ENCODE data around the gene TNNI2. TPM values are rescaled to one million over a fixed set of nuclear protein-coding genes. Genes with fewer than 3 reads are reported as not detected.
"Not testable (repeated sequence)": the region's sequence is repeated elsewhere in the genome, so short reads cannot be mapped to it uniquely, and the experiment has no call there.

Gene TNNI2
- total and polyA plus RNA-seq, 10 of the 15 experiments (the other 5 are each of a cell fraction or from before 2014, with no cell fraction given), result 0.14 to 0.79 (median 0.37) TPM; not detected in 4

- H3K4me1 ChIP-seq (ENCODE audit: control insufficient read depth, insufficient read depth, low read length); BruUV-seq (replicated peaks); POLR2A ChIA-PET; H3K27ac ChIP-seq (ENCODE audit: control insufficient read depth, insufficient read depth); H3K4me2 ChIP-seq (ENCODE audit: control insufficient read depth, insufficient read depth); DNase-seq (ENCODE audit: low read depth, low spot score); H3K79me2 ChIP-seq (ENCODE audit: control insufficient read depth, insufficient read depth, low read length); H4K20me1 ChIP-seq (ENCODE audit: control insufficient read depth, insufficient read depth); SMC1A ChIA-PET (ENCODE audit: uncharacterized antibody, unreplicated experiment); FAIRE-seq; RAD21 ChIA-PET (ENCODE audit: unreplicated experiment); H3K4me3 ChIP-seq; H2AFZ ChIP-seq (ENCODE audit: control insufficient read depth, low read depth, low read length); H3K9ac ChIP-seq (ENCODE audit: control insufficient read depth, insufficient read depth, low read length); in situ Hi-C loops (cut with MboI); intact Hi-C loops (cut with micrococcal nuclease; ENCODE audit: unreplicated experiment); H3K36me3 ChIP-seq (ENCODE audit: control insufficient read depth in 2 of 2, insufficient read depth in 2 of 2, low read length in 1 of 2); H3K9me3 ChIP-seq (replicated peaks; ENCODE audit: control insufficient read depth, insufficient read depth, low read length); ATAC-seq; H3K27me3 ChIP-seq (replicated peaks in 1 of 2; ENCODE audit: control insufficient read depth in 2 of 2, insufficient read depth in 2 of 2, low read length in 1 of 2): not testable (repeated sequence)
- CTCF ChIA-PET, result interaction anchor here (1.6 kb wide), 1 partner anchor 21 kb away, joined by 4 read pairs; no protein-coding TSS in a partner anchor
- WGBS (ENCODE audit: insufficient coverage, insufficient replicate concordance, low lambda C conversion rate, missing lambda C conversion rate), result 83% methylated on average over 16 of the region's 17 CpGs
Measured at GRCh38 chr11:1874441-1875092, 35.8 kb downstream of the TNNI2 start.

- no TSS peak for BruUV-seq (replicated peaks)
- 76% methylated on average over 27 of the region's 28 CpGs for WGBS (ENCODE audit: insufficient coverage, insufficient replicate concordance, low lambda C conversion rate, missing lambda C conversion rate)
- H3K4me1 ChIP-seq (ENCODE audit: control insufficient read depth, insufficient read depth, low read length), result no peaks in the 10 kb centered on the region
- in situ Hi-C loops (cut with MboI), result no loop called here
- intact Hi-C loops (cut with micrococcal nuclease; ENCODE audit: unreplicated experiment), result no loop called here
- SMC1A ChIA-PET (ENCODE audit: uncharacterized antibody, unreplicated experiment), result no interaction called here
- RAD21 ChIA-PET (ENCODE audit: unreplicated experiment), result no interaction called here
- POLR2A ChIA-PET, result no interaction called here
- H3K36me3 ChIP-seq (ENCODE audit: control insufficient read depth in 2 of 2, insufficient read depth in 2 of 2, low read length in 1 of 2), result peaks cover 0 to 6% of the 10 kb centered on the region in 2 experiments; a peak in 2 of 4 replicates
- no peak overlapping the region for H2AFZ ChIP-seq (ENCODE audit: control insufficient read depth, low read depth, low read length)
- no peak for DNase-seq (ENCODE audit: low read depth, low spot score)
- no peaks in the 10 kb centered on the region for H3K27me3 ChIP-seq (replicated peaks in 1 of 2; ENCODE audit: control insufficient read depth in 2 of 2, insufficient read depth in 2 of 2, low read length in 1 of 2)
- H3K27ac ChIP-seq (ENCODE audit: control insufficient read depth, insufficient read depth), result no peak overlapping the region
- no peaks in the 10 kb centered on the region; the same call in 1 of the 2 replicates for H4K20me1 ChIP-seq (ENCODE audit: control insufficient read depth, insufficient read depth)
- no peak for FAIRE-seq
- ATAC-seq, result no peak
- H3K9ac ChIP-seq (ENCODE audit: control insufficient read depth, insufficient read depth, low read length), result no peak overlapping the region
- CTCF ChIA-PET, result interaction anchor here (1.6 kb wide), 1 partner anchor 22 kb away, joined by 4 read pairs; no protein-coding TSS in a partner anchor
- no peak overlapping the region for H3K4me3 ChIP-seq
- no peak overlapping the region for H3K4me2 ChIP-seq (ENCODE audit: control insufficient read depth, insufficient read depth)
- H3K9me3 ChIP-seq (replicated peaks; ENCODE audit: control insufficient read depth, insufficient read depth, low read length), result no peaks in the 10 kb centered on the region
- H3K79me2 ChIP-seq (ENCODE audit: control insufficient read depth, insufficient read depth, low read length), result no peaks in the 10 kb centered on the region; the same call in none of the 2 replicates
- TF ChIP-seq RUNX3 (IDR thresholded peaks at IDR 0.05; ENCODE audit: low read length) (no peak), TCF3 (IDR thresholded peaks at IDR 0.05; ENCODE audit: borderline replicate concordance, insufficient read depth, low read depth, low read length) (no peak), FOS (IDR thresholded peaks at IDR 0.05; ENCODE audit: borderline replicate concordance, extremely low read depth, insufficient read length) (no peak), NFYA (IDR thresholded peaks at IDR 0.05; ENCODE audit: borderline replicate concordance, low read depth, low read length) (no peak), TCF12 (IDR thresholded peaks at IDR 0.05; ENCODE audit: low read depth, low read length) (no peak), IRF4 (IDR thresholded peaks at IDR 0.05; ENCODE audit: low read depth, low read length) (no peak), CEBPB (IDR thresholded peaks at IDR 0.05; ENCODE audit: borderline replicate concordance in 1 of 2, low read depth in 2 of 2, low read length in 2 of 2) (no peak), ETV6 (conservative IDR thresholded peaks at IDR 0.05 in 1 of 2, IDR thresholded peaks at IDR 0.05 in 1 of 2; ENCODE audit: borderline replicate concordance in 1 of 2, low read depth in 1 of 2) (no peak), POLR2AphosphoS5 (IDR thresholded peaks at IDR 0.05; ENCODE audit: low read length) (no peak), ASH2L (IDR thresholded peaks at IDR 0.05; ENCODE audit: borderline replicate concordance, low read depth) (no peak), CHD2 (IDR thresholded peaks at IDR 0.05; ENCODE audit: borderline replicate concordance, low read depth, low read length) (no peak), BRCA1 (IDR thresholded peaks at IDR 0.05; ENCODE audit: low read depth, low read length) (no peak), IKZF1 (conservative IDR thresholded peaks at IDR 0.05) (no peak)
Measured at GRCh38 chr11:1875093-1875850, 36.5 kb downstream of the TNNI2 start.
